NOMO-1 (cell line): Measurements from ENCODE around the gene ASAP2.
A peak's percentile ranks its signal among the peaks of the same experiment; 100 is the strongest.

Experiments used
- DNase-seq, 2 experiments: peaks; one replicate each; lab custom pipeline; 2025; ENCODE audit not compliant: unreplicated experiment in 2 of 2; lab: John Stamatoyannopoulos, UW

Gene ASAP2

GRCh38 chr2:9205963-9206948 lies at the start of gene ASAP2:
Gene ASAP2, plus strand, starts transcription at chr2:9206812. Its CDS starts 293 bp downstream, at chr2:9207105.
- DNase-seq: peak; percentile 35 to 60

GRCh38 chr2:9158786-9159779 lies 47.5 kb upstream of the ASAP2 start:
- no peak for DNase-seq

- no peak for DNase-seq
These were observed 45.9 kb upstream of the ASAP2 start for GRCh38 chr2:9160732-9161131.

GRCh38 chr2:9162841-9163240 lies 43.8 kb upstream of the ASAP2 start:
- DNase-seq: no peak

GRCh38 chr2:9163306-9164111 lies 43.1 kb upstream of the ASAP2 start:
- no peak for DNase-seq

- DNase-seq: no peak
These were observed 42.5 kb upstream of the ASAP2 start for GRCh38 chr2:9164112-9164608.

- DNase-seq: no peak
These were observed 41.0 kb upstream of the ASAP2 start for GRCh38 chr2:9165625-9166024.

GRCh38 chr2:9166579-9167377 lies 39.8 kb upstream of the ASAP2 start:
- no peak for DNase-seq

- DNase-seq: no peak
These were observed 38.6 kb upstream of the ASAP2 start for GRCh38 chr2:9167718-9168657.

- peak; percentile 47 to 72 for DNase-seq
These were observed 37.8 kb upstream of the ASAP2 start for GRCh38 chr2:9168821-9169221.

- peak in 1 of 2 experiments; percentile 18 for DNase-seq
These were observed 37.1 kb upstream of the ASAP2 start for GRCh38 chr2:9169349-9170107.

- peak in 1 of 2 experiments; percentile 18 for DNase-seq
These were observed 36.0 kb upstream of the ASAP2 start for GRCh38 chr2:9170458-9171130.

GRCh38 chr2:9174771-9175437 lies 31.7 kb upstream of the ASAP2 start:
- no peak for DNase-seq

GRCh38 chr2:9178110-9178903 lies 28.3 kb upstream of the ASAP2 start:
- peak in 1 of 2 experiments; percentile 1 for DNase-seq

- DNase-seq: no peak
These were observed 27.6 kb upstream of the ASAP2 start for GRCh38 chr2:9178904-9179571.
